ENCODE data around the gene SLC22A23. TPM values are rescaled to one million over a fixed set of nuclear protein-coding genes. Genes with fewer than 3 reads are reported as not detected.

SLC22A23 gene
- total RNA-seq, 4 donors from 2014 or later: 6.6 to 25.0 (median 14.6) TPM

DNA sequence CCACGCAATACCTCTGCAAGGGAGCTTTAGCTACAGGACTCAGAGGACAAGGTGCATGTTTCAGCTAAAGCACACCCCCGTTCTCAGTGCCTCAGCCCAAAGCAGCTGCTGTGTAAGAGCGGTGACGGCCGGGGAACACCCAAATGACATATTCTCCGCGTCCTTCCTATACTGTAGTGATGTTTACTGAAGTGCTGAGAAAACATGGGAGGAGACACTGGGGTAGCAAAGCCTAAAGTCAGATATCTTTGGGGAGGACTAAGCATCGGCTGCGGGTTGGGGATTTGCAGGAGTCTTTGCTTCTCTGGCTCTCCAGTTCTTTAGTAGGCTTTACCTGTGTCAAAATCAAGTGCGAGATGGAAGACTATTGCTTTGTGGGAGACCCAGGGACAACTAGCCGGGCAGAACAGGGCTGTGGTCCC is 1.7 kb downstream of the SLC22A23 start:
- no peaks in the 10 kb centered on the region for H3K27me3 ChIP-seq
- no peak for DNase-seq
- in situ Hi-C loops (cut with MboI; ENCODE audit: low sequenced_read_pairs in 4 of 4) (loop anchor here (25.0 kb wide), 1 partner anchor 168 kb away; no protein-coding TSS in a partner anchor), intact Hi-C loops (cut with DNase I; ENCODE audit: low total_unique reads) (loop anchor here (5.0 kb wide), 2 partner anchors 98 to 158 kb away; no protein-coding TSS in a partner anchor)
- H3K9me3 ChIP-seq: no peaks in the 10 kb centered on the region
- H3K4me1 ChIP-seq: peaks cover 30 to 33% of the 10 kb centered on the region in 2 donors
- peak overlapping the region in 3 of 4 donors; percentile 12 to 48 (median 42) for H3K27ac ChIP-seq
- TF ChIP-seq CTCF (IDR thresholded peaks at IDR 0.05 in 4 of 5, conservative IDR thresholded peaks at IDR 0.05 in 1 of 5): no peak
- no peak for TF ChIP-seq POLR2A (IDR thresholded peaks at IDR 0.05)
- H3K36me3 ChIP-seq: no peaks in the 10 kb centered on the region
- no peak for ATAC-seq
- peak overlapping the region; percentile 68 to 83 (median 71) for H3K4me3 ChIP-seq

- H3K9me3 ChIP-seq: no peaks in the 10 kb centered on the region
- H3K27me3 ChIP-seq: no peaks in the 10 kb centered on the region
- no peak overlapping the region for H3K27ac ChIP-seq
- intact Hi-C loops (cut with DNase I; ENCODE audit: low total_unique reads): loop anchor here (5.0 kb wide), 2 partner anchors 97 to 157 kb away; no protein-coding TSS in a partner anchor
- H3K4me1 ChIP-seq: peaks cover 30 to 33% of the 10 kb centered on the region in 2 donors
- peak overlapping the region; percentile 68 to 83 (median 71) for H3K4me3 ChIP-seq
- TF ChIP-seq POLR2A (IDR thresholded peaks at IDR 0.05) (no peak), CTCF (IDR thresholded peaks at IDR 0.05 in 4 of 5, conservative IDR thresholded peaks at IDR 0.05 in 1 of 5) (no peak)
- no peak for ATAC-seq
- H3K36me3 ChIP-seq: no peaks in the 10 kb centered on the region
- in situ Hi-C loops (cut with MboI; ENCODE audit: low sequenced_read_pairs in 4 of 4): loop anchor here (25.0 kb wide), 1 partner anchor 167 kb away; no protein-coding TSS in a partner anchor
- no peak for DNase-seq
Observed at GRCh38 chr6:3454273-3455010, 2.4 kb downstream of the SLC22A23 start.

GRCh38 chr6:3453413-3454272 is 3.2 kb downstream of the SLC22A23 start:
- Histone ChIP-seq H3K27me3 (no peaks in the 10 kb centered on the region), H3K4me1 (peaks cover 30 to 33% of the 10 kb centered on the region in 2 donors), H3K27ac (no peak overlapping the region), H3K36me3 (no peaks in the 10 kb centered on the region), H3K4me3 (no peak overlapping the region), H3K9me3 (no peaks in the 10 kb centered on the region)
- intact Hi-C loops (cut with DNase I; ENCODE audit: low total_unique reads) (no loop called here), in situ Hi-C loops (cut with MboI; ENCODE audit: low sequenced_read_pairs in 4 of 4) (loop anchor here (25.0 kb wide), 1 partner anchor 166 kb away; no protein-coding TSS in a partner anchor)
- no peak for ATAC-seq
- TF ChIP-seq POLR2A (IDR thresholded peaks at IDR 0.05): no peak
- no peak for TF ChIP-seq CTCF (IDR thresholded peaks at IDR 0.05 in 4 of 5, conservative IDR thresholded peaks at IDR 0.05 in 1 of 5)
- no peak for DNase-seq

- no peak overlapping the region for H3K27ac ChIP-seq
- H3K27me3 ChIP-seq: no peaks in the 10 kb centered on the region
- no peak overlapping the region for H3K4me3 ChIP-seq
- H3K36me3 ChIP-seq: no peaks in the 10 kb centered on the region
- in situ Hi-C loops (cut with MboI; ENCODE audit: low sequenced_read_pairs in 4 of 4) (loop anchor here (25.0 kb wide), 1 partner anchor 164 kb away; no protein-coding TSS in a partner anchor), intact Hi-C loops (cut with DNase I; ENCODE audit: low total_unique reads) (no loop called here)
- TF ChIP-seq POLR2A (IDR thresholded peaks at IDR 0.05) (no peak), CTCF (IDR thresholded peaks at IDR 0.05 in 4 of 5, conservative IDR thresholded peaks at IDR 0.05 in 1 of 5) (no peak)
- H3K4me1 ChIP-seq: peaks cover 22 to 30% of the 10 kb centered on the region in 2 donors
- ATAC-seq (no peak), DNase-seq (no peak)
- H3K9me3 ChIP-seq: no peaks in the 10 kb centered on the region
Observed at GRCh38 chr6:3451498-3451897, 5.4 kb downstream of the SLC22A23 start.

Measured in gastrocnemius medialis (tissue), 4 donors.